ENCODE results near the gene PRKN. TPM values are rescaled to one million over a fixed set of nuclear protein-coding genes. Genes with fewer than 3 reads are reported as not detected.
A peak's percentile ranks its signal among the peaks of the same experiment; 100 is the strongest.

Gene PRKN
- total RNA-seq, 1 donor from 2014 or later = 1.3 TPM

DNA sequence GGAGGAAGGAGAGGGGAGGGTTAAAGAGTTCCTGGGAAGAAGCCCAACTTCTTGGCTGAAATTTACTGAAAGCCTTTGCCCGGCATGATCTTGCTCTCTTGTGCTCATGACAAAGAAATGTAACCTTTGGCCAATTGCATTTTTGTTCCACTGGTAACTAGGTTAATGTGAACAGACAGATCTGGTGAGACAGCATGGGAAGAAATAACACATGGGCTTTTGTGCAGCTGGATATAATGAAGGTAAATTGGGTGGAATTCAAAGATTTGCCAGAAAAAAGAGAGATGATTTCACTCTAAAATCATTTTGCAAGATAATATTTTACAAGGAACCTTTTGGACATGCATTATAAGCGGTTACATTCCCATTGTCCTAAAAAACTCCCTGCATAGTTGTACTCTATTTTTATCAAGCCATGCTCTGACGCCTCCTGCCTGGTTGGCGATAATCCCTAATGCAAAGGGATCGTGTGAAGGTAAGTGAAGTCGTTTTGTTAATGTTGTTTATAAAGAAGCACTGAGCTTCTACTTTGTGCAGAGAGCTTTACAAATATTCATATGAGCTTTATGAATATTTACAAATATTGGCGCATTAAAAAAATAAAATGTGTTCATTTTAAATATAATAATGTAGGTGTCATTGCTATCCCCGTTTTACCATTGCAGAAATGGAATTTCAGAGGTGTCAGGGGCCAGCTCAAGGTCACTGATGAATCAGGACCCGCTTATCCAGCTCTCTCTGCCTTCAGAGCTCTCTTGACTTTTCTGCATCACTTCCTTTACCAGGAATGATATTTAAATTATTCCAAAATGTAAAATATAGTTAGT is 1292.4 kb downstream of the PRKN start:
- TF ChIP-seq EZH2 (IDR thresholded peaks at IDR 0.05; ENCODE audit: insufficient read depth, low read length) = no peak
- TF ChIP-seq, protein P1, sequence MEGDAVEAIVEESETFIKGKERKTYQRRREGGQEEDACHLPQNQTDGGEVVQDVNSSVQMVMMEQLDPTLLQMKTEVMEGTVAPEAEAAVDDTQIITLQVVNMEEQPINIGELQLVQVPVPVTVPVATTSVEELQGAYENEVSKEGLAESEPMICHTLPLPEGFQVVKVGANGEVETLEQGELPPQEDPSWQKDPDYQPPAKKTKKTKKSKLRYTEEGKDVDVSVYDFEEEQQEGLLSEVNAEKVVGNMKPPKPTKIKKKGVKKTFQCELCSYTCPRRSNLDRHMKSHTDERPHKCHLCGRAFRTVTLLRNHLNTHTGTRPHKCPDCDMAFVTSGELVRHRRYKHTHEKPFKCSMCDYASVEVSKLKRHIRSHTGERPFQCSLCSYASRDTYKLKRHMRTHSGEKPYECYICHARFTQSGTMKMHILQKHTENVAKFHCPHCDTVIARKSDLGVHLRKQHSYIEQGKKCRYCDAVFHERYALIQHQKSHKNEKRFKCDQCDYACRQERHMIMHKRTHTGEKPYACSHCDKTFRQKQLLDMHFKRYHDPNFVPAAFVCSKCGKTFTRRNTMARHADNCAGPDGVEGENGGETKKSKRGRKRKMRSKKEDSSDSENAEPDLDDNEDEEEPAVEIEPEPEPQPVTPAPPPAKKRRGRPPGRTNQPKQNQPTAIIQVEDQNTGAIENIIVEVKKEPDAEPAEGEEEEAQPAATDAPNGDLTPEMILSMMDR (IDR thresholded peaks at IDR 0.05; ENCODE audit: insufficient read depth, low read depth, low read length) = no peak
- peak overlapping the region; percentile 83 for H3K9ac ChIP-seq (ENCODE audit: low read length)
- H3K4me3 Mint-ChIP-seq (ENCODE audit: unreplicated experiment) = no peak overlapping the region
- H3K79me2 ChIP-seq (ENCODE audit: insufficient read depth, low read length) = no peaks in the 10 kb centered on the region
- H3K27ac Mint-ChIP-seq (ENCODE audit: unreplicated experiment) = peak overlapping the region; percentile 91
- H3K27me3 Mint-ChIP-seq (ENCODE audit: low read depth, unreplicated experiment) = no peaks in the 10 kb centered on the region
- H4K20me1 ChIP-seq (ENCODE audit: insufficient read depth, low read length) = no peaks in the 10 kb centered on the region
- no peaks in the 10 kb centered on the region for H3K27me3 ChIP-seq (ENCODE audit: insufficient read depth, low read length)
- H3K9me3 ChIP-seq (ENCODE audit: insufficient read depth, low read depth, low read length) = no peaks in the 10 kb centered on the region
- H3K36me3 ChIP-seq (ENCODE audit: insufficient read depth, low read length) = no peaks in the 10 kb centered on the region
- H3K27ac ChIP-seq (ENCODE audit: low read depth, low read length) = peak overlapping the region; percentile 97
- H3K4me3 ChIP-seq (ENCODE audit: insufficient read depth, low read depth, low read length) = peak overlapping the region; percentile 31
- peak overlapping the region; percentile 69 for H3K4me2 ChIP-seq (ENCODE audit: low read length)
- H3K4me1 ChIP-seq (ENCODE audit: insufficient read depth, low read length) = peaks cover 39% of the 10 kb centered on the region
- H3K36me3 Mint-ChIP-seq (ENCODE audit: low read depth, unreplicated experiment) = no peaks in the 10 kb centered on the region
- FAIRE-seq = peak; percentile 100
- H2AFZ ChIP-seq (ENCODE audit: low read depth, low read length) = no peak overlapping the region
- DNase-seq (ENCODE audit: low read depth) = peak; percentile 100
- no peaks in the 10 kb centered on the region for H3K9me3 Mint-ChIP-seq (ENCODE audit: unreplicated experiment)
- H3K4me1 Mint-ChIP-seq (ENCODE audit: low read depth, unreplicated experiment) = peaks cover 24% of the 10 kb centered on the region

DNA sequence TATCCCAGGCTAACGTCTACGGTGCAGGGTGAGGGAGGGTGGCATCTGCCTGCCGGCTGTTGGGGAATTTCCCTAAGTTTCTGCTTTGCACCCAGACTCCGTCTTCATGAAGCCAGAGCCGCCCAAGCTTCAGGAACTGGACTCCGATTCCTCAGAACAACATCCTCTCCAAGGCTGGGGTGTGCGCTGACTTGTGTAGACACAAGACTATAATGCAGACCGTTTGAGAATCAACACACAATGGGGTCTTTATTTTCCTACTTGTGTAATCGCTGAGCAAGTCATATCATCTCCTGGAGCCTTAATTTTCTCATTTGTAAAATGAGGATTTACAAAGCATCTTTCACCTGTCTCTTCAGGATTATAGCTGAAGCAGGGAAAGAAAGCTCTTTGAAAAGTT is 1293.2 kb downstream of the PRKN start:
- Histone ChIP-seq H3K27me3 (ENCODE audit: insufficient read depth, low read length) (no peaks in the 10 kb centered on the region), H3K9ac (ENCODE audit: low read length) (peak overlapping the region; percentile 83), H3K27ac (ENCODE audit: low read depth, low read length) (peak overlapping the region; percentile 97), H3K4me3 (ENCODE audit: insufficient read depth, low read depth, low read length) (peak overlapping the region; percentile 26), H4K20me1 (ENCODE audit: insufficient read depth, low read length) (no peaks in the 10 kb centered on the region), H3K4me1 (ENCODE audit: insufficient read depth, low read length) (peaks cover 36% of the 10 kb centered on the region), H3K36me3 (ENCODE audit: insufficient read depth, low read length) (no peaks in the 10 kb centered on the region), H3K4me2 (ENCODE audit: low read length) (peak overlapping the region; percentile 69), H3K9me3 (ENCODE audit: insufficient read depth, low read depth, low read length) (no peaks in the 10 kb centered on the region), H2AFZ (ENCODE audit: low read depth, low read length) (peak overlapping the region; percentile 65), H3K79me2 (ENCODE audit: insufficient read depth, low read length) (no peaks in the 10 kb centered on the region)
- Mint-ChIP-seq H3K4me3 (ENCODE audit: unreplicated experiment) (no peak overlapping the region), H3K4me1 (ENCODE audit: low read depth, unreplicated experiment) (peaks cover 22% of the 10 kb centered on the region), H3K27ac (ENCODE audit: unreplicated experiment) (peak overlapping the region; percentile 91), H3K36me3 (ENCODE audit: low read depth, unreplicated experiment) (no peaks in the 10 kb centered on the region), H3K9me3 (ENCODE audit: unreplicated experiment) (peaks cover 3% of the 10 kb centered on the region), H3K27me3 (ENCODE audit: low read depth, unreplicated experiment) (no peaks in the 10 kb centered on the region)
- FAIRE-seq (peak; percentile 9), DNase-seq (ENCODE audit: low read depth) (peak; percentile 51)
- TF ChIP-seq, protein P1 (IDR thresholded peaks at IDR 0.05; ENCODE audit: insufficient read depth, low read depth, low read length) = no peak
- TF ChIP-seq EZH2 (IDR thresholded peaks at IDR 0.05; ENCODE audit: insufficient read depth, low read length) = no peak

DNA sequence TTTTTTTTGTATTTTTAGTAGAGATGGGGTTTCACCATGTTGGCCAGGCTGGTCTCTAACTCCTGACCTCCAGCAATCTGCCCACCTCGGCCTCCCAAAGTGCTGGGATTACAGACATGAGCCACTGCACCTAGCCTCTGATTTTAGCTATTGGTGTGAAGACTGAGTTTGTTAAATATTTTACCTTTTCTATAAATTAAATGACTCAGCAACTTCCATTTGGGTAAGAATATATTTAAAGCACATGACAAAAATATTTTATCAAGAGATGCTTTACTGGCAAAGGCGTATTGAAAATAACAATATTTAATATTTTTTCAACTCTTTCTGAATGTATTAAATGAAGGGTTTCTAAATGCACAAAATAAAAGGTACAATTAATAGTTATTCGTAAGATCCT is 1295.0 kb downstream of the PRKN start:
- no peaks in the 10 kb centered on the region for H3K36me3 ChIP-seq (ENCODE audit: insufficient read depth, low read length)
- TF ChIP-seq, protein P1 (IDR thresholded peaks at IDR 0.05; ENCODE audit: insufficient read depth, low read depth, low read length) = no peak
- TF ChIP-seq EZH2 (IDR thresholded peaks at IDR 0.05; ENCODE audit: insufficient read depth, low read length) = no peak
- no peak overlapping the region for H3K4me2 ChIP-seq (ENCODE audit: low read length)
- peaks cover 4% of the 10 kb centered on the region for H3K9me3 Mint-ChIP-seq (ENCODE audit: unreplicated experiment)
- H3K27me3 ChIP-seq (ENCODE audit: insufficient read depth, low read length) = no peaks in the 10 kb centered on the region
- H3K79me2 ChIP-seq (ENCODE audit: insufficient read depth, low read length) = no peaks in the 10 kb centered on the region
- H3K9ac ChIP-seq (ENCODE audit: low read length) = no peak overlapping the region
- no peaks in the 10 kb centered on the region for H3K9me3 ChIP-seq (ENCODE audit: insufficient read depth, low read depth, low read length)
- H3K27me3 Mint-ChIP-seq (ENCODE audit: low read depth, unreplicated experiment) = no peaks in the 10 kb centered on the region
- H4K20me1 ChIP-seq (ENCODE audit: insufficient read depth, low read length) = no peaks in the 10 kb centered on the region
- DNase-seq (ENCODE audit: low read depth) = no peak
- H3K36me3 Mint-ChIP-seq (ENCODE audit: low read depth, unreplicated experiment) = no peaks in the 10 kb centered on the region
- no peak overlapping the region for H3K4me3 Mint-ChIP-seq (ENCODE audit: unreplicated experiment)
- H3K4me1 Mint-ChIP-seq (ENCODE audit: low read depth, unreplicated experiment) = peaks cover 18% of the 10 kb centered on the region
- no peak overlapping the region for H3K27ac ChIP-seq (ENCODE audit: low read depth, low read length)
- FAIRE-seq = no peak
- H2AFZ ChIP-seq (ENCODE audit: low read depth, low read length) = no peak overlapping the region
- peaks cover 23% of the 10 kb centered on the region for H3K4me1 ChIP-seq (ENCODE audit: insufficient read depth, low read length)
- H3K4me3 ChIP-seq (ENCODE audit: insufficient read depth, low read depth, low read length) = no peak overlapping the region
- H3K27ac Mint-ChIP-seq (ENCODE audit: unreplicated experiment) = no peak overlapping the region
